Activated effector memory CD4-positive, alpha-beta T cell treated with anti-CD3 and anti-CD28 coated beads, Interleukin-2, amount 50 U/mL, for 16 hours (primary cell): Measurements from ENCODE around the gene DCUN1D2.
"Not testable (repeated sequence)": the region's sequence is repeated elsewhere in the genome, so short reads cannot be mapped to it uniquely, and the experiment has no call there.

Source experiments
- DNase-seq: peaks from one replicate; pipeline ENCODE4 v3.0.0-alpha.2; 2020

Gene DCUN1D2

GRCh38 chr13:113490496-113491417 is at the start of gene DCUN1D2:
Gene DCUN1D2, minus strand, starts transcription at chr13:113490711. Its CDS starts 42 bp downstream, at chr13:113490669.
- peak; percentile 91 for DNase-seq

- DNase-seq = no peak
Observed at GRCh38 chr13:113539822-113540221, 49.3 kb upstream of the DCUN1D2 start.

- no peak for DNase-seq
Observed at GRCh38 chr13:113539176-113539575, 48.7 kb upstream of the DCUN1D2 start.

- DNase-seq = no peak
Observed at GRCh38 chr13:113538689-113539058, 48.2 kb upstream of the DCUN1D2 start.

- no peak for DNase-seq
Observed at GRCh38 chr13:113537909-113538688, 47.6 kb upstream of the DCUN1D2 start.

GRCh38 chr13:113537205-113537604 is 46.7 kb upstream of the DCUN1D2 start:
- DNase-seq = no peak

GRCh38 chr13:113536461-113537110 is 46.1 kb upstream of the DCUN1D2 start:
- no peak for DNase-seq

- no peak for DNase-seq
Observed at GRCh38 chr13:113535381-113535781, 44.9 kb upstream of the DCUN1D2 start.

- DNase-seq = no peak
Observed at GRCh38 chr13:113534236-113534860, 43.8 kb upstream of the DCUN1D2 start.

GRCh38 chr13:113533161-113533840 is 42.8 kb upstream of the DCUN1D2 start:
- DNase-seq = no peak

- DNase-seq = no peak
Observed at GRCh38 chr13:113532156-113532806, 41.8 kb upstream of the DCUN1D2 start.

- DNase-seq = no peak
Observed at GRCh38 chr13:113531041-113531873, 40.7 kb upstream of the DCUN1D2 start.

GRCh38 chr13:113528813-113529180 is 38.3 kb upstream of the DCUN1D2 start:
- DNase-seq = no peak

- no peak for DNase-seq
Observed at GRCh38 chr13:113528101-113528812, 37.7 kb upstream of the DCUN1D2 start.

- no peak for DNase-seq
Observed at GRCh38 chr13:113527272-113527958, 36.9 kb upstream of the DCUN1D2 start.

- no peak for DNase-seq
Observed at GRCh38 chr13:113526466-113527220, 36.1 kb upstream of the DCUN1D2 start.

GRCh38 chr13:113522438-113522837 is 31.9 kb upstream of the DCUN1D2 start:
- not testable (repeated sequence) for DNase-seq

GRCh38 chr13:113520571-113520970 is 30.1 kb upstream of the DCUN1D2 start:
- no peak for DNase-seq

GRCh38 chr13:113519556-113519955 is 29.0 kb upstream of the DCUN1D2 start:
- no peak for DNase-seq
